ENCODE data around the gene CCDC90B. TPM values are rescaled to one million over a fixed set of nuclear protein-coding genes. Genes with fewer than 3 reads are reported as not detected.
"Not testable (repeated sequence)": the region's sequence is repeated elsewhere in the genome, so short reads cannot be mapped to it uniquely, and the experiment has no call there.

CCDC90B gene
- total and polyA plus RNA-seq, 2 donors (not counting 3 experiments of a cell fraction or from before 2014, with no cell fraction given) = 24.3 to 45.8 TPM

DNA sequence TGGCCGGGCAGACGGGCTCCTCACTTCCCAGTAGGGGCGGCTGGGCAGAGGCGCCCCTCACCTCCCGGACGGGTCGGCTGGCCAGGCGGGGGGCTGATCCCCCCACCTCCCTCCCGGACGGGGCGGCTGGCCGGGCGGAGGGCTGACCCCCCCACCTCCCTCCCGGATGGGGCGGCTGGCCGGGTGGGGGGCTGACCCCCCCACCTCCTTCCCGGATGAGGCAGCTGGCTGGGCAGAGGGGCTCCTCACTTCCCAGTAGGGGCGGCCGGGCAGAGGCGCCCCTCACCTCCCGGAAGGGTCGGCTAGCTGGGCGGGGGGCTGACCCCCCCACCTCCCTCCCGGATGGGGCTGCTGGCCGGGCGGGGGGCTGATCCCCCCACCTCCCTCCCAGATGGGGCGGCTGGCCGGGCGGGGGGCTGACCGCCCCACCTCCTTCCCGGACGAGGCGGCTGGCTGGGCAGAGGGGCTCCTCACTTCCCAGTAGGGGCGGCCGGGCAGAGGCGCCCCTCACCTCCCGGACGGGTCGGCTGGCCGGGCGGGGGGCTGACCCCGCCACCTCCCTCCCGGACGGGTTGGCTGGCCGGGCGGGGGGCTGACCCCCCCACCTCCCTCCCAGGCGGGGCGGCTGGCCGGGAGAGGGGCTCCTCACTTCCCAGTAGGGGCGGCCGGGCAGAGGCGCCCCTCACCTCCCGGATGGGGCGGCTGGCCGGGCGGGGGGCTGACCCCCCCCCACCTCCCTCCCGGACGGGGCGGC lies 30.2 kb upstream of the CCDC90B start:
- dilution Hi-C loops (cut with MboI; ENCODE audit: extremely low pct_ligation_motif_present, low sequenced_read_pairs); H3K27ac ChIP-seq (ENCODE audit: insufficient read depth, low read depth, low read length); intact Hi-C loops (cut with micrococcal nuclease); H3K4me3 ChIP-seq (replicated peaks in 1 of 3; ENCODE audit: insufficient read depth in 1 of 3, low read depth in 1 of 3, low read length in 3 of 3); H2AFZ ChIP-seq (ENCODE audit: low read depth, low read length); DNase-seq (ENCODE audit: low read depth, low spot score); BruUV-seq (replicated peaks); H4K20me1 ChIP-seq (replicated peaks; ENCODE audit: control insufficient read depth, extremely low read depth, insufficient read depth, low read length); FAIRE-seq; H3K4me2 ChIP-seq (ENCODE audit: insufficient read depth, low read length); H3K4me1 ChIP-seq (ENCODE audit: control insufficient read depth, extremely low read depth, insufficient read depth, low read length); H3K79me2 ChIP-seq (ENCODE audit: control insufficient read depth, insufficient read depth, low read length); CTCF ChIA-PET; H3K9me3 ChIP-seq (replicated peaks; ENCODE audit: control insufficient read depth, insufficient read depth, low read length); H3K27me3 ChIP-seq (ENCODE audit: control insufficient read depth in 2 of 2, insufficient read depth in 2 of 2, low read length in 2 of 2); H3K9ac ChIP-seq (replicated peaks; ENCODE audit: extremely low read depth, insufficient read depth, low read length); H3K36me3 ChIP-seq (ENCODE audit: control insufficient read depth in 2 of 2, extremely low read depth in 1 of 2, insufficient read depth in 2 of 2, low read length in 2 of 2); POLR2A ChIA-PET; H3K9me1 ChIP-seq (replicated peaks; ENCODE audit: control insufficient read depth, extremely low read depth, insufficient read depth, low read length): not testable (repeated sequence)

- Histone ChIP-seq H3K27me3 (ENCODE audit: control insufficient read depth in 2 of 2, insufficient read depth in 2 of 2, low read length in 2 of 2) (no peaks in the 10 kb centered on the region), H3K36me3 (ENCODE audit: control insufficient read depth in 2 of 2, extremely low read depth in 1 of 2, insufficient read depth in 2 of 2, low read length in 2 of 2) (no peaks in the 10 kb centered on the region), H2AFZ (ENCODE audit: low read depth, low read length) (no peak overlapping the region), H3K4me1 (ENCODE audit: control insufficient read depth, extremely low read depth, insufficient read depth, low read length) (no peaks in the 10 kb centered on the region), H3K9me3 (replicated peaks; ENCODE audit: control insufficient read depth, insufficient read depth, low read length) (no peaks in the 10 kb centered on the region), H4K20me1 (replicated peaks; ENCODE audit: control insufficient read depth, extremely low read depth, insufficient read depth, low read length) (no peaks in the 10 kb centered on the region), H3K9me1 (replicated peaks; ENCODE audit: control insufficient read depth, extremely low read depth, insufficient read depth, low read length) (no peaks in the 10 kb centered on the region), H3K27ac (ENCODE audit: insufficient read depth, low read depth, low read length) (no peak overlapping the region), H3K9ac (replicated peaks; ENCODE audit: extremely low read depth, insufficient read depth, low read length) (no peak overlapping the region), H3K4me2 (ENCODE audit: insufficient read depth, low read length) (no peak overlapping the region), H3K4me3 (replicated peaks in 1 of 3; ENCODE audit: insufficient read depth in 1 of 3, low read depth in 1 of 3, low read length in 3 of 3) (no peak overlapping the region), H3K79me2 (ENCODE audit: control insufficient read depth, insufficient read depth, low read length) (no peaks in the 10 kb centered on the region)
- no TSS peak for BruUV-seq (replicated peaks)
- ChIA-PET CTCF (interaction anchor here (2.1 kb wide), 1 partner anchor 20 kb away, joined by 12 read pairs; no protein-coding TSS in a partner anchor), POLR2A (interaction anchor here (1.3 kb wide), 1 partner anchor 27 kb away, joined by 3 read pairs; the partner anchor contains the start of gene CCDC90B)
- no peak for FAIRE-seq
- intact Hi-C loops (cut with micrococcal nuclease) (no loop called here), dilution Hi-C loops (cut with MboI; ENCODE audit: extremely low pct_ligation_motif_present, low sequenced_read_pairs) (no loop called here)
- TF ChIP-seq, protein P1, sequence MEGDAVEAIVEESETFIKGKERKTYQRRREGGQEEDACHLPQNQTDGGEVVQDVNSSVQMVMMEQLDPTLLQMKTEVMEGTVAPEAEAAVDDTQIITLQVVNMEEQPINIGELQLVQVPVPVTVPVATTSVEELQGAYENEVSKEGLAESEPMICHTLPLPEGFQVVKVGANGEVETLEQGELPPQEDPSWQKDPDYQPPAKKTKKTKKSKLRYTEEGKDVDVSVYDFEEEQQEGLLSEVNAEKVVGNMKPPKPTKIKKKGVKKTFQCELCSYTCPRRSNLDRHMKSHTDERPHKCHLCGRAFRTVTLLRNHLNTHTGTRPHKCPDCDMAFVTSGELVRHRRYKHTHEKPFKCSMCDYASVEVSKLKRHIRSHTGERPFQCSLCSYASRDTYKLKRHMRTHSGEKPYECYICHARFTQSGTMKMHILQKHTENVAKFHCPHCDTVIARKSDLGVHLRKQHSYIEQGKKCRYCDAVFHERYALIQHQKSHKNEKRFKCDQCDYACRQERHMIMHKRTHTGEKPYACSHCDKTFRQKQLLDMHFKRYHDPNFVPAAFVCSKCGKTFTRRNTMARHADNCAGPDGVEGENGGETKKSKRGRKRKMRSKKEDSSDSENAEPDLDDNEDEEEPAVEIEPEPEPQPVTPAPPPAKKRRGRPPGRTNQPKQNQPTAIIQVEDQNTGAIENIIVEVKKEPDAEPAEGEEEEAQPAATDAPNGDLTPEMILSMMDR (IDR thresholded peaks at IDR 0.05; ENCODE audit: extremely low read depth in 1 of 2, insufficient read depth in 1 of 2, low read depth in 1 of 2, low read length in 2 of 2) = no peak
- TF ChIP-seq POLR2A (IDR thresholded peaks at IDR 0.05; ENCODE audit: low read depth, low read length) (no peak), JUN (IDR thresholded peaks at IDR 0.05; ENCODE audit: borderline replicate concordance, insufficient read depth, insufficient read length, low read depth) (no peak), MAX (IDR thresholded peaks at IDR 0.05; ENCODE audit: insufficient read depth, insufficient read length) (no peak), FOS (IDR thresholded peaks at IDR 0.05; ENCODE audit: borderline replicate concordance, insufficient read depth, low read length) (no peak)
- DNase-seq (ENCODE audit: low read depth, low spot score) = no peak
Measured at GRCh38 chr11:83312430-83312829, 26.3 kb upstream of the CCDC90B start.
